SK-N-SH (cell line): ENCODE results near the gene TIGD3. TPM values are rescaled to one million over a fixed set of nuclear protein-coding genes. Genes with fewer than 3 reads are reported as not detected.
A peak's percentile ranks its signal among the peaks of the same experiment; 100 is the strongest.

Experiments used
- ELF1 ChIP-seq: IDR thresholded peaks from 2 replicates; pipeline ENCODE4 v1.4.0; 2012
- EZH2phosphoT487 ChIP-seq: fragments of 200-600 bp; sonication (generic); IDR thresholded peaks from 2 replicates; pipeline ENCODE4 v1.6.1; 2017; ENCODE audit warnings: low read depth, mixed run types, mild to moderate bottlenecking, antibody characterized with exemption, moderate library complexity, borderline replicate concordance
- NFIC ChIP-seq: IDR thresholded peaks from 2 replicates; pipeline ENCODE4 v1.4.0; 2012; ENCODE audit warnings: borderline replicate concordance
- PBX3 ChIP-seq: IDR thresholded peaks from 2 replicates; pipeline ENCODE4; 2012
- RAD21 ChIP-seq: IDR thresholded peaks from 2 replicates; pipeline ENCODE4 v1.6.1; 2012; ENCODE audit warnings: mild to moderate bottlenecking, low read length
- SIN3A ChIP-seq: IDR thresholded peaks from 2 replicates; pipeline ENCODE4 v1.6.1; 2012; ENCODE audit warnings: low read depth, mild to moderate bottlenecking, low read length, moderate library complexity, borderline replicate concordance
- USF1 ChIP-seq: IDR thresholded peaks from 2 replicates; pipeline ENCODE4 v1.4.0; 2012; ENCODE audit warnings: low read depth, borderline replicate concordance
- polyA plus RNA-seq, 3 experiments: library from polyadenylated mRNA; depleted of rRNA; stranded (reverse); fragments of >200 nt; gene quantifications; 2 replicates each; pipeline ENCODE4 v1.2.3, GENCODE V29; 2012
- TF ChIP-seq, protein P1 (sequence below): IDR thresholded peaks from 2 replicates; pipeline ENCODE4 v1.6.1; 2012; ENCODE audit warnings: mild to moderate bottlenecking, low read depth, low read length, moderate library complexity
- TF ChIP-seq, protein P2 (sequence below): IDR thresholded peaks from 2 replicates; pipeline ENCODE4 v1.4.0; 2012; ENCODE audit warnings: low read depth, borderline replicate concordance
- TF ChIP-seq, protein P3 (sequence below): IDR thresholded peaks from 2 replicates; pipeline ENCODE4 v1.4.0; 2012; ENCODE audit warnings: low read depth

Gene TIGD3
- polyA plus RNA-seq, 1 of the 3 experiments (the other 2 are of a cell fraction) = 0.41 TPM

GRCh38 chr11:65386307-65387140, 32.0 kb downstream of the TIGD3 start, which contains the start of gene FRMD8 (continued):
- TF ChIP-seq, protein P1, sequence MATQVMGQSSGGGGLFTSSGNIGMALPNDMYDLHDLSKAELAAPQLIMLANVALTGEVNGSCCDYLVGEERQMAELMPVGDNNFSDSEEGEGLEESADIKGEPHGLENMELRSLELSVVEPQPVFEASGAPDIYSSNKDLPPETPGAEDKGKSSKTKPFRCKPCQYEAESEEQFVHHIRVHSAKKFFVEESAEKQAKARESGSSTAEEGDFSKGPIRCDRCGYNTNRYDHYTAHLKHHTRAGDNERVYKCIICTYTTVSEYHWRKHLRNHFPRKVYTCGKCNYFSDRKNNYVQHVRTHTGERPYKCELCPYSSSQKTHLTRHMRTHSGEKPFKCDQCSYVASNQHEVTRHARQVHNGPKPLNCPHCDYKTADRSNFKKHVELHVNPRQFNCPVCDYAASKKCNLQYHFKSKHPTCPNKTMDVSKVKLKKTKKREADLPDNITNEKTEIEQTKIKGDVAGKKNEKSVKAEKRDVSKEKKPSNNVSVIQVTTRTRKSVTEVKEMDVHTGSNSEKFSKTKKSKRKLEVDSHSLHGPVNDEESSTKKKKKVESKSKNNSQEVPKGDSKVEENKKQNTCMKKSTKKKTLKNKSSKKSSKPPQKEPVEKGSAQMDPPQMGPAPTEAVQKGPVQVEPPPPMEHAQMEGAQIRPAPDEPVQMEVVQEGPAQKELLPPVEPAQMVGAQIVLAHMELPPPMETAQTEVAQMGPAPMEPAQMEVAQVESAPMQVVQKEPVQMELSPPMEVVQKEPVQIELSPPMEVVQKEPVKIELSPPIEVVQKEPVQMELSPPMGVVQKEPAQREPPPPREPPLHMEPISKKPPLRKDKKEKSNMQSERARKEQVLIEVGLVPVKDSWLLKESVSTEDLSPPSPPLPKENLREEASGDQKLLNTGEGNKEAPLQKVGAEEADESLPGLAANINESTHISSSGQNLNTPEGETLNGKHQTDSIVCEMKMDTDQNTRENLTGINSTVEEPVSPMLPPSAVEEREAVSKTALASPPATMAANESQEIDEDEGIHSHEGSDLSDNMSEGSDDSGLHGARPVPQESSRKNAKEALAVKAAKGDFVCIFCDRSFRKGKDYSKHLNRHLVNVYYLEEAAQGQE = no peak
- TF ChIP-seq USF1 = 0 out of 2 replicates have a peak, but pooled peaks have one; percentile 6
- no peak for TF ChIP-seq SIN3A
- TF ChIP-seq EZH2phosphoT487 = no peak
- TF ChIP-seq, protein P2, sequence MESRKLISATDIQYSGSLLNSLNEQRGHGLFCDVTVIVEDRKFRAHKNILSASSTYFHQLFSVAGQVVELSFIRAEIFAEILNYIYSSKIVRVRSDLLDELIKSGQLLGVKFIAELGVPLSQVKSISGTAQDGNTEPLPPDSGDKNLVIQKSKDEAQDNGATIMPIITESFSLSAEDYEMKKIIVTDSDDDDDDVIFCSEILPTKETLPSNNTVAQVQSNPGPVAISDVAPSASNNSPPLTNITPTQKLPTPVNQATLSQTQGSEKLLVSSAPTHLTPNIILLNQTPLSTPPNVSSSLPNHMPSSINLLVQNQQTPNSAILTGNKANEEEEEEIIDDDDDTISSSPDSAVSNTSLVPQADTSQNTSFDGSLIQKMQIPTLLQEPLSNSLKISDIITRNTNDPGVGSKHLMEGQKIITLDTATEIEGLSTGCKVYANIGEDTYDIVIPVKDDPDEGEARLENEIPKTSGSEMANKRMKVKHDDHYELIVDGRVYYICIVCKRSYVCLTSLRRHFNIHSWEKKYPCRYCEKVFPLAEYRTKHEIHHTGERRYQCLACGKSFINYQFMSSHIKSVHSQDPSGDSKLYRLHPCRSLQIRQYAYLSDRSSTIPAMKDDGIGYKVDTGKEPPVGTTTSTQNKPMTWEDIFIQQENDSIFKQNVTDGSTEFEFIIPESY = no peak
- TF ChIP-seq NFIC = no peak
- TF ChIP-seq ELF1 = peak; percentile 83
- TF ChIP-seq, protein P3, sequence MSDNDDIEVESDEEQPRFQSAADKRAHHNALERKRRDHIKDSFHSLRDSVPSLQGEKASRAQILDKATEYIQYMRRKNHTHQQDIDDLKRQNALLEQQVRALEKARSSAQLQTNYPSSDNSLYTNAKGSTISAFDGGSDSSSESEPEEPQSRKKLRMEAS = peak; percentile 88
- TF ChIP-seq PBX3 = no peak
- no peak for TF ChIP-seq RAD21
- TF ChIP-seq, all 33 proteins: peak for 8
